SW480 (cell line): ENCODE data around the gene SPTBN5.

Source experiments
- DNase-seq: peaks from one replicate; pipeline ENCODE4 v3.0.0-alpha.2; 2016; ENCODE audit warnings: low spot score

The SPTBN5 gene

DNA sequence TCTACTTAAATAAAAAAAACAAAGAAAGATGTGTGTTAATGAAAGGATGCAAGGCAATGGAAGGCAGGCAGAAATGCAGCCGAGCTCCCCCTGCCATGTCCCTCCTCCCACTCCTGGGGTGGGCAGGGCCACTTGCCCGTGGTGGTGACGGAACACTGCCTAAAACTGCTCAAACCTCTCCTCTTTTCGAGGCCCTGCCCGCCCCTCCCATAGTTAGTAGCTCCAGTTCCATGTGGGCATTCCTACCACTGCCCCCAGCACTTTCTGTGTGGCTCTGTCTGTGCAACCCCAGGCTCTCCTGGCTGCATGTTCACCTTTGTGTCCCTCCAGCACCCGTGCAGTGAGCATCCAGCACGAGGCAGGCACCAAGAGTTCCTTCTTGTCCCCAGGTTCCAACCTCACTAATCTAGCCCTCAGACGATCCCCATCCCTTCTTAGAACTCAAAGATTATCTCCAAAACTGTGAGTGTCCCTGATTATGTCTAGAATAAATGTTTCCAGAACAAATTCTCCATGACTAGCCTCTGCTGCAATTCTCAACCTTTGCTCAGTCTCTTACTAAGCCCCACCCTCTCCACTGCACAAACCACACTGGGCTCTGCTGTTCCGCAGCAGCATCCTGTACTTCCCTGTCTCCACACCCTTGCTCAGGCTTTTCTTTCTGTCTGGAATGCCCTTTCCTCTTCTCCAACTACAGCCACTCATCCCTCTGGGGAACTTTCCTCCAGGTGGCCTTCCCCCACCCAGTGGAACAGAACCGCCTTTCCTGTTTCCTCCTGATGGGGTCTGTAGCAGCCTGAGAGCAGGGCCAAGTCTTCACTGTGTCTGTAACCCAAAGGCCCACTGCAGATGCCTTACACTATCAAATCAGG lies 32.6 kb upstream of the SPTBN5 start:
- DNase-seq: no peak

DNA sequence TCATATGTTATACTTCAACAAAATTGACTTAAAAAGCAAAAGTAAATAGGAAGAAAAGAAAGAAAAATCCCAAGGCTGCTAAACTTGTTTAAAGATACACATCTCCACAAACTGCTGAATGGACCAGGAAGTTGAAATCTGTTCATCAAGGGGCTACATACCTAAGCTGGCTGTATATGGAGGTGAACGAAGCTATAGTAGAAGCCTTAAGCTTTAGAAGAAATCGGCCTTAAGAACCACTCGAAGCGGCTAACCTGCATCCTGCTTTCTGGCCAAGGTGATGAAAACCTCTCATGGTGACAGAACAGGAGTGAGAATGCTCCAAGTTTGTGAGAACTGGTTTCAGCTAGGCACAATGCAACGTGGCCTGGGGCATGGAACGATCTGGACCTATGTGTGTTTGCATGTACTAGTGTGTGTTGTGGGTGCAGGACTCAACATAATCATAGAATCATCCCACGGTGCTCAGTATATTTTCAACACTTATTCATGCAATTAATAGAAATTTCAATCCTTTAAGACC lies 31.3 kb upstream of the SPTBN5 start:
- DNase-seq: no peak

DNA sequence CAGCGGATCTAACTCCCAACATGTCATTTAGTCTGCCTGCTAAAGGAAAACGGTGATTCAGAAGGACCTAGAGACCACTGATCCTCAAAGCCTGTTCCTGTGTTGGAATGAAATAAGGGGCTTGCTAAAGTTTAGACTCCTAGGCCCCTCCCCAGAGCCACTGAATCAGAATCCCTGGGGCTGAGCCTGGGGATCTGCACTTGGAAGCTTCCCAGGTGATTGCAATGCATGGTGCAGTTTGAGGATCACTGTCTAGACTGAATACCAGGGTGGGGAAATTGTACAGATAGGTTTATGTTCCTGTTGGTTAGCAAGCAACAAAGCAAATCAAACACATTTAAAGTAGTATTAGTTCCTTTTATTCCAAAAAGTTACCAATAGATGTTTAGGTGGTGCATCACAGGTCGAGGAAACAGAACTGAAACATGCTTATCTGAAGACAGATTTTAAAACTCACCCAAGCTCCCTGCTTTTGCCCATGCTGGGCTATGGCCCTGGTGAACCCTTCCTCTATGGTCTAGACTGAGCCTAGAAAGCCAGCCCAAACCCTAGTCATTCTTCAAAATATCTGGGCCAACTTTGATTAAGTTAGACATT lies 29.6 kb upstream of the SPTBN5 start:
- no peak for DNase-seq

DNA sequence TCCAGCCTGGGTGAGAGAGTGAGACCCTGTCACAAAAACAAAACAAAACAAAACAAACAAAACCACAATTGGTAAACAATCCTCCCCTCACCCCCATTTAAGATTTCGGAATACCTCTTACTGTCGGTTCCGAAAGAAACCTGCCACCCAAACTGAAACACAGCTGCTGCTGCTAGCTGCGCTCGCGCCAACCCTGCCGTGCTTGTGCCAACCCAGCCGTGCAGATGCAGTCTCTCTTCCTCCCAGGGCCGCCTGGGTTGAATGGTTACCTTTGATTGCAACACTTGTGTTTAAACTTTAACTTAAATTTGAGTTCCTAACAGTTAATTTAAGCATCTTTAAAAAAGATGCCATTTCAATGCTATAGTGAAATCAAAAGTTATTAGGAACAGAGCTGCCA lies 28.5 kb upstream of the SPTBN5 start:
- no peak for DNase-seq

DNA sequence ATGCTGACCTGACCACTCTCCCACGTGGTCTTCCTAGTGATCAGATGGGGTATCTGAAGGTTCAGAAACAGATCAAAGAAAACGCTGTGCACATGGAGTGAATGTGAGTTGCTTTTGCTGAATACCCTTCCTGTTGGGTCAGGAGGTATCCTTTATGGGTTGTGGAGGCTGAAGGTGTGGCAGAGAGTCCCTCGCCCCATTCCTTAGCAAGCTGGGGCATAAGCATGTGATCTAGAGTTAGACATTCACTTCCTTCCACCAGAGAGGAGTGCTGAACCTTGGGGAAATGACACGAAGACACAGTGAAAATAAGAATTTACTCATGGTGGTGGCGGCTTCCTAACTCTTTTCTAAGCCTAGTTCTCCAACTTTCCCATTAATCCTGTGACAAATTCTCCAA lies 27.8 kb upstream of the SPTBN5 start:
- no peak for DNase-seq

DNA sequence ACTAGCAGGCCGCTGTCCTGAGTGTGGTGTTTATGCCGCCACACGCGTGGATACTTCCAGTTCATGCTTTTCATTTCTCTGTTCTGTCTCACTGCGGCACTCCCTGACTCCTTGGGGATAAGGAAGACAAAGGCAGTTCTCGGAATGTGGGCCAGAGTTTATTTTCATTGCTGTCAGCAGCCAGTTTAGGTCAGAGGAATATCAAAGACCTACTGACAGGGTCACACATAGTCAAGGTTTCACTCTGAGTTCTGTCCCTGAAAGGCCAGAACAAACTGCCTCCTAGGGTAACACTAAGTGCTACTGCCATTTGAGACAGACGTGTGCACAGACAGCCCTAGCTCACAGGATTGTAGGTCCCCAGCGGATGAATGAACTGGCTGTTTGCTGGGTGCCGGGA lies 27.3 kb upstream of the SPTBN5 start:
- no peak for DNase-seq

DNA sequence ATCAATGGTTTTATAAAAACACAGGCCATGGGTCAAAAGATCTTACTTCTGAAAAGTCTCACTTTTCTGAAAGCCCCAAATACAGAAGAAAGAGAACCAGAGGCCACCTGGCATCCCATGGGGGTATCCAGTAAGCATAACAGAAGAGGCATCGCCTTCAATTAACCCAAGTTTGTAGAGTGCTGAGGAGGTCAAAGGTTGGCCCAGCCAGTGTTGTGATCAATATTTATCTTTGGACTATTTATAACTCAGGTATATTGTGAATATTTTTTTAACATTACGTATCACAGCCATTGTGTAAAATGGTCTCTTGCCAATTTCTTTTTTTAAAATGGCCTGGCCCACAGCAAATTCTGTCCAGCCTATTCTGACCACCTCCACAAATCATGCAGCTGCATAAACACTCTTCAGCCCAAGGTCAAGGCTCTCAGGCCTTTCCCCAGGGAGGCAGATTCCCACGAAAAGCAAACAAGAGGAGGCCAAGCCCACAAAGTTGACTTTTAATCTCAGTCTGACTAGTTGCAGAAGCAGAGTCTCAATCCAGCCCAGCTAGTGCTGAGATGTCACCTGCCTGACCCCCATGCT lies 26.2 kb upstream of the SPTBN5 start:
- no peak for DNase-seq

DNA sequence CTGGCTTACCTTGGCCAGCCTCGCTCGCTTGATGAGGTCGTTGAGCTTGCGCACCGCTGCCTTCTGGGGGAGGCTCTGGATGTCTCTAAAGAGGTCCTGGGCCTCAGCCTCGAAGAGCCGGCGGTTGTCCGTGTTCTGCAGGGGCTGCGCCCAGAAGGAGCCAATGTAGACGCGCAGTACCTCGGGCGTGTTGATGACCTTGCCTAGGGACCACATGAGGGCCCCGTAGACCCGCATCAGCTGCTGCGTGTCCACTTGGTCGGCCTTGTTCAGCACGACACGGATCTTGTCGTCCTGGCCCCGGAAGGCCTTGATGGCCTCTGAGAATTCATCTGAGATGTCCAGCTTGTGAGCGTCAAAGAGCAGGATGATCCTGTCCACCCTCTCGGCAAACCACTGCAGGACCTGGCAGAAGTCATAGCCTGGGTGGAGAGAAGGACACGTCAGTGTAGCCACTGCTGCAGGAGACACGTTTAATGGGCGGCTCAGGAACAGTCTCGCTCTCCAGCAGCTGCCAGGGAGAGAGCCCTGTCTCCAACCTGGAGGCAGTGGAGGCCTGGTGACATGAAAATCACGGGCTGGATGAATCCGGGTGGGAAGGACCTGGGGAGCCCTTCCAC lies 25.5 kb upstream of the SPTBN5 start:
- DNase-seq: no peak

DNA sequence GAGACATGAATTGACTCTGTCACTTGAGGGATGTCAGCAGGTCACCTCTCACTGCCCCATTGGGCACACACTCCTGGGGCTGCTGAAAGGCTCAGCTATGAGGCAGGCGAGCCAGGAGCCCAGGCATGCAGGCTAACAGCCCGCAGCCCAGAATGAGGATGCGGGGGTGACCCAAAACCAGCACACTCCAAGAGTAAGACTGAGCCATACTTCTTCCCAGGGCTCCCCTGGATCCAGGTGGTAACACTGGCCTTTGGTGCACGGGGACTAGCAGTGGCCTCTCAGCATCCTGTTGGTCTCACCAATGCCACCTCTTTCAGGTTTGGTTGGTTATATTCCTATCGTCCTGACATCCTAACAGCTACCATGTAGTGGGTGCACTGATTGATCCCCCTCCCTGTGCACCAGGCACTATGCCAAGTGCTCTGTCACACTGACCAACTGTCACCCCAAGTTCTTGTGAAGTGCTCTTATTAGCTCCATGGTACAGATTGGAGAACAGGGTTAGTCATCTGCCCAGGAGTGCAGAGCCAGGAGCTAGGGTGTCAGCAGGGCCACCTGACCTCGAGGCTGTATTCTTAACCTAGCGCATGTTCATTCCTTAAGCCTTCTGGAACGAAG lies 24.8 kb upstream of the SPTBN5 start:
- no peak for DNase-seq

DNA sequence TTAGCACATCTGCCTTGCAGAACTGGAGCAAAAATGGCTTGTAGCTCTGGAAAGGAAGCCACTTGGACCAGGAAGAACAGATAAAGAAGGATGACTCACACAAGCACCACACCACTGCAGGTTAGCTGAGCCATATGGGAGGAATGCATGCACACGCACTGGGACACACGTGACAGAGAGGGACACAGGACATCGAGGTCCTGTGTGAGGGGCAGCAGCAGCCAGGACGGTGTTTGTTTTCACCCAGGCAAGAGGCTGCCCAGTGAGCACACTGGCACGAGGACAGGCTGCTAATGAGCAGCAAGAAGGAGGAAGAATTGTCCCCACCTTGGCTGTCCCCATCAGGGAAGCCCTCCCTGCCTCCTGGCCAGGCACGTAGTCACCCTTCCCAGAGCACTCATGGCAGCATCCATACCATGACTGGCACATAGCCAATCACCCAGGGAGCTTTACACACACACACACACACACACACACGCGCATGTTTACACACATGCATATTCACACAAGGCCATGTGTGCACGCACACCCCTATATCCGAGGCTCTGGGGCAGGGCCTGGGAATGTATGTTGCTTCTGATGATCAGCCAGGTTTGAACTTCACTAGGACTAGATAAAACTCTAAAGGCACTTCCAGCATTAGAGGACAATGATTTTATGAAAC lies 24.0 kb upstream of the SPTBN5 start:
- DNase-seq: peak; percentile 77

DNA sequence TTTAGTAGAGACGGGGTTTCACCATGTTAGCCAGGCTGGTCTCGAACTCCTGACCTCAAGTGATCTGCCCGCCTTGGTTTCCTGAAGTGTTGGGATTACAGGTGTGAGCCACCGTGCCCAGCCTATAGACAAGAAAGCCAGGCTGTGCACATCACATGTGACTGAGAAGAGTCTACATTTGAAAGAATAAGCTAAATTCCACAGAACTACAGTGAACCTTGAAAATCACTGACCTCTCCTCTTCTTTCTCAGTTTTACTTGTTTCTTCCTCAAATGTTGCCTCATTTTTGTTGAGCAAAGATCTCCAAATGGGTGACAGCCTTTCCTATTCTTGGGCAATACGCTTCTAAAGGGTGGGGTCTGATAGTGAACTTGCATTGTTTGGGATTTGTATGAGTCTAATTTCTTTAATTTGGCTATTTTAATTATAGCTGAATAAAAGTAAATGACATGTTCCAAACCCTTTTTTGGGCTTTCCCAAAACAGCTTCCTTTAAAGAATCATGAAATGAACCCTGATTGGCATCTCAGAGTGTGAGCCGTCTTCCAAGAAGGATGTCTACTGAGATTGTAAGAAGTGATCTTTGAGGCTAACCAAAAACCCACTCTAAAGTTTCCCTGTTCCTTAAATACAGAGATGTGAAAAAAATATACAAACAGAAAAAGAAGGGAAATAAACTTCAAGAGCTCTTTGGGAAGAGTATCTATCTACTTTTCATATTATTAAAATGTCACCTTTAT lies 21.6 kb upstream of the SPTBN5 start:
- DNase-seq: no peak

DNA sequence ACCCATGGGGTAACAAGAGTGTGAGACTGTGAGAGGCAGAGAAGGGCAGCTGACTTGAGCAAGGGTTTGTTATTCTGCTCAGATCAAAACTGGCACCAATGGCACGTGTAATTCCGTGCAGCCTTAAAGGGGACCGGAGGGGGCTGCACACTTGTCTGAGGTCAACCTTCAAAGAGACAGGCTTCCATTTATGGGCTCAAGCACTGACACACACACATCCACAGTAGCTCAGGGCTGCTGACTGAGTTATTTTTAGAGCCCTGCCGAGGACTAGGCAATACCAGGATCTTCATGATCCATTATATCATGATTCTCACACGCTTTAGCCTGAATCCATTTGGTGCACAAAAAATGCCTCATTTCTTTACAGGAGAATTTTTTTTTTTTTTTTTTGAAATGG lies 20.6 kb upstream of the SPTBN5 start:
- no peak for DNase-seq

DNA sequence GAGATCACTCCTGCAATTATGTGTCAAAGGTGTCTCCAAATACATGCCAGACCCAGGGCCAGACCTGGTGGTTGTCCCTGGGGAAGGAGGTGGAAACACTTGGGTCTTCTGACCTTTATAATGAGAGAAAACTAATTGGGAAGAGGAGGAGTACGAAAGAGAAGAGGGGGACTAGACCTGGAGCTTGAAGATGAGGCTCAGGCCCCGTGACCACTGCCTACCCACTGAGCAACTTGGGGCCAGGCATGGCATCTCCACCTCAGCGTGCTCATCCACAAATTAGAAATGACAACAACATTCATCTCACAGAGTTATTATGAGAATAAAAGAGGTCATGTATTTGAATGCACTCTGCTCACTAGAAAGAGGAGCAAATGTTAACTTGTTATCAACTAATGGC lies 19.4 kb upstream of the SPTBN5 start:
- DNase-seq: no peak

DNA sequence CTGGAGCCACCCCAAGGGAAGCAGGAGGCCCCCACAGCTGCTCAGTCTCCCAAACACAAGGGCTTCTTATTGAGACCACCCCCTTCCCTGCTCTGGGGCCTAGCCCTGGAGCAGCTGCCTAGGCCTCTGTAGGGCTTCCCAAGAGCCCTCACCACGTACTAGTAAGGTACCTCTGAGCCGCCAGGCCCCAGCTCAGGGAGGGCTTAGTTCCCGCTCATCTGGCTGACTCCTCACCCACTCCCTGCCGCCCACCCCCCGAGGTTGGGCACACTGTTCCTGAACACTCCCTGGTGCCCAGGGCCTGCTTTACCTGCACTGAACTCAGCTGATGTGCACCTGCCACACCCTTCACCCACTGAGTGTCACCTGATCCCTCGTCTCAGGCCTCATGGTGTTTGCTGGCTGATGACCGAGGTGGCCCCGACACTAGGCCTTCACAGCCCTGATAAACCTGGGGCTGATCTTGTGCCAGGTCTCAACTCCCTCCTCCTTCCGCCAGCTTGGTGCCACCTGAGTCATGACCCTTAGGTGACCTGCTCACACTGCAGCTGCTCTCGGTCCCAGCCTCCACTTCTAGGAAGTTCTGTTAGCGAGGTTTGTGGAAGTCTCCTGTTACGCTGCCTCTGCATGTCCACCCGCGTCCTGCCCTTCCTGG lies 18.0 kb upstream of the SPTBN5 start:
- no peak for DNase-seq

DNA sequence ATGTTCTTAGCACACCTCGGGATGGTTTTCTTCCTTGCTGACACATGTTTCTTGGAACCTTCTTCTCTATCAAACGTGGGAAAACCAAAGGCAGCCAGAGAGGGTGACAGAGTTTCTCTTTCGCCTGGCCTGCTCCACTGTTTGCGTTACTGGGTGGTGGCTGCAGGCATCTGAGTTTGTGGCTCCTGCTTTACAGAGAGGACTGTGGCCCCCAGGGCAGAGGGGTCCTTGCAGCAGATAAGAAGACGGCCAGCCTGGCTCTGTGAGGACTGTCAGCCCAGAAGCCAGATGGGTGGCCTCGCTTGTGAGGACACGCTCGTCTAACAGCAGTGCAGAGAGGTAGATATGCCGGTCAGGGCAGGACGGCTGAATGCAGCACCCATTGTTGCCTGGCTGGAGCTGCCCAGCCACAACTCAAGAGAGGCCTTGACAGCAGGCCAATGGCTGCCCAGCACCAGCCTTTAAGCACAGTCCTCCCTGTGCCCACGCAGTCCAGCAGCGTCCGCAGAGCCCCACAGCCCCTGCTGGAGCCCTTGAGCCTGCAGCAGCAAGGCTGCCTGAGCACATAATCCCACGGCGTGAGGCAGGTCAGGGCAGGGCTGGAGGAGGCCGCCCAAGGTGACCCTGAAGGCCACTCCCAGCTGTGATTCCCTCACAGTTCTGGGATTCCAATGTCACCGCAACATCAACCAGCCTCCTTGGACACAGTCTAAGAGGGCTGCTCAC lies 15.0 kb upstream of the SPTBN5 start:
- DNase-seq: no peak

DNA sequence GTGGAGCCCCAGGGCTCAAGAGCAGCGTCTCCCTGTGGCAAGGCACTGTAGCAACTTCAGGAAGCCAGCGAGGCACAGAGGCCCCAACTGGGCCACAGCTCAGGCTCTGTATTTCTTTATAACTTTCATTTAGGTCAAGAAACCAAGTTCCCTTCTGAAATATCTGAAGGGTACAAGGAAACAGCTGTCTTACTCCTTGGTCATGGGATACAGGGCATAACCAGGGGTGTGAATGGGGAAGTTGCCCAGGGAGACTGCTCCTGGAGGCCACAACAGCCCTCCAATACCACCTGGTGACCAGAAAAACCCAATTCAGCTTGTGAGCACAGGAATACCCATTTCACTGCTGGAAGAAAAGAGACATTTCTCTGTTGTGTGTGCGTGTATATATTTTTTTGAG lies 13.3 kb upstream of the SPTBN5 start:
- no peak for DNase-seq

DNA sequence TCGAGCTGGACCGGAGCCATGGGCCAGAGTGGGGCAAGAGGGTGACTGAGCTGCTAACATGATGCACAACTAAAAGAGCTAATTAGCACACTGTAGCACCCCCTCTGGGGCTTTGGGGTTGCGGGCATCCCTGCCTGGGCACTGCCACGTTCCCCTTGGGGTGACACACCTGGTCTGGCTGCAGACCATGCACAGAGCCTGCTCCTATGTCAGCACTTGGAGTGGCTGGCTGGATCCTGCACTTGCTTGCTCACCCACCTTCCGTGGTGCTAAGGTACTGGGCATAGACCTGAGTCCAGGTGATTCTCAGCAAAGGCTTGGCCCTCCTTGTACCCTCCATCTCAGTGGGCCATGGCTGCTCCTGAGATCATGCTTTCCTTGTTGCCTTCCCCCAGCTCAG lies 12.8 kb upstream of the SPTBN5 start:
- DNase-seq: no peak

DNA sequence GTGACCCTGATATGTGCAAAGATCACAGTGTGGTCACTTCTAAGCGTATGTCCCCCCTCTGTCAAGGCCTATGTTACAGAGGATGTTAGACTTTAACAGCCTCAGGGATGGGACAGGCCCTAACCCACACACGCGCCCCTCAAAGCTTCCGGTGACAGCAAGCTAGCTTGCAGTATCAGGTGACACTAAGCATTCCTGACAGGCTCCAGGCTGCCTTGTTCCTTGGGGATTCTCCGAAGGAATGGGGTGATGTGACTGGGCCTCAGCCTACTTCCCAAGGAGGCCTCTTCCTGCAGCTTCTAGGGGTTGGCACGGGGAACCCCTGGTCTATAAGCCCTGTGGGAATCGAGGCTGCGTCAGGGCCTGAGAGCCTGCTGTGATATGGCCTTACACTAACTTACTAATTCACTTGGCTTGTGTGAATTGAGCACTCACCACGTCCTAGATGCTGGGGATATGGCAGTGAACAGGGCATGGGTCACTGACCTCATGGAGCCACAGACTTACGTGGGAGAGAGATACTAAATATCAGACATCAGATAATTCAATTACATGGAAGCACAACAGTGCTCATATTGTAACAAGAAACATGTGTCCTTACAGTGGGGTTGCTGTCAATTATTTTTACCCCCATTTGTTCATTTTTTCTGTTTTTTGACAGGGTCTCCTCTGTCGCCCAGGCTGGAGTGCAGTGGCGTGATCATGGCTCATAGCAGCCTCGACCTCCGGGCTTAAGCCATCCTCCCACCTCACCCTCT lies 11.4 kb upstream of the SPTBN5 start:
- DNase-seq: no peak

DNA sequence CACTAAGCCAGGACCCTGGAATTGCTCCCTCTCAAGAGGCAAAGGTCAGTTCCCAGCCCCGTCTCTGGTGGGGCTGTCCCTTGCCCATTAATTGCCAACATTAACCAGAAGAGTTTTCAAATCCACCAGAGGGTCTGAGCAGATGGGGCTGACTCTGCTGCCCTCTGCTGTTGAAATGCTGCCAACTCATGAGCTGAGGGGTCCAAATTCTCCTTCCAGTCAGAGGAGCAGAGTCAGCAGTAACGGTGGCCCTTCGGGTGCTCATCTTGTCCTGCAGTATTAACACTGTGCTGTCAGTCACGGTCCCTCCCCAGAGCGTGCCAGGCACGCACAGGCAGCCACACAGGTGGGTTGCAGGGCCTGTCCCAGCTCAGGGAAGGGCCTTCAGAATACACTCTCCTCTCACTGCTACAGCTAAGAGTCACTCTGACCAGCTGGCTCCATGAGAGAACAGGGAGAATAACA lies 10.7 kb upstream of the SPTBN5 start:
- DNase-seq: peak; percentile 49
